Ecto neural progenitor cell (in vitro differentiated cells): ENCODE data around the gene RASGRF1.

ENCODE experiments used
- DNase-seq: peaks from one replicate; pipeline ENCODE4 v3.0.0-alpha.2; 2018; ENCODE audit warnings: low spot score

Gene RASGRF1

DNA sequence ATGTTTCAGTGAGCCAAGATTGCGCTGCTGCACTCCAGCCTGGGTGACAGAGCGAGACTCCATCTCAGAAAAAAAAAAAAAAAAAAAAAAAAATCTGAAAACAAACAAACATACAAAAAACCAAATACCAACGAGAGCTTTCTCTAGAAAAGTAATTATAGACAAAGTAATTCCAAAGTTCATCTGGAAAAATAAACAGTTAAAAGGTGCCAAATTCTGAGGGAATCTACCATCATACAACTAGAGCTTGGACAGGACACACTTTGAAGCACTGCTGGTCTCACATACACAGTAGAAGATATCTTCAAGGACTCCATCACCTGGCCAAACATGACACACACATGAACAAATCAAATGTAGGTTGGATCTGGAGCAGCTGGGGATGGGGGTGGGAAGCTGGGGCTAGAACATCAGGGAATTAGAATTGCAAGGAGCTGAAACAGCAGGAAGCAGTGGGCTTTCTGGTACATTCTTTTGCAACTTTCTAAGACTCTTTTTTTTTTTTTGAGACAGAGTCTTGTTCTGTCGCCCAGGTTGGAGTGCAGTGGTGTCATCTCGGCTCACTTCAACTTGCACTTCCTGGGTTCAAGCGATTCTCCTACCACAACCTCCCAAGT lies 104.6 kb downstream of the RASGRF1 start:
- DNase-seq: no peak

DNA sequence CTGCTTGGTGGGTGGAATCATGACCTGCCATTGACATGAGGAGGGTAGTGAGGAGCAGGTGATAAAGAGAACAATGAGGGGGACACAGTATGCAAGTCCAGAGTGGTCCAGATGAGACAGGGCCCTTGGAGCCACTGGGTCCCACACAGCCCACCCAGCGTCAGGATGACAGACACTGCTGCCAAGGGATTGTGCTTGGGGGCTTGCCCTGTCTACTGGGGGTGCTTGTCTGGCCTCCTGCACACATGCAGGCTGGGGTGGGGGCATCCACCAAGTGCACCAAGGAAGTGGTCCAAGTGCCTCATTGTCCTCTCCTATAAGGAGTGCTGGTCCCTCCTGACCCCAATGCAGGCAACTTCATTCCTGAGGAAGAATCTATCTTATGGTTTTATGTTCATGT lies 106.5 kb downstream of the RASGRF1 start:
- DNase-seq: no peak

DNA sequence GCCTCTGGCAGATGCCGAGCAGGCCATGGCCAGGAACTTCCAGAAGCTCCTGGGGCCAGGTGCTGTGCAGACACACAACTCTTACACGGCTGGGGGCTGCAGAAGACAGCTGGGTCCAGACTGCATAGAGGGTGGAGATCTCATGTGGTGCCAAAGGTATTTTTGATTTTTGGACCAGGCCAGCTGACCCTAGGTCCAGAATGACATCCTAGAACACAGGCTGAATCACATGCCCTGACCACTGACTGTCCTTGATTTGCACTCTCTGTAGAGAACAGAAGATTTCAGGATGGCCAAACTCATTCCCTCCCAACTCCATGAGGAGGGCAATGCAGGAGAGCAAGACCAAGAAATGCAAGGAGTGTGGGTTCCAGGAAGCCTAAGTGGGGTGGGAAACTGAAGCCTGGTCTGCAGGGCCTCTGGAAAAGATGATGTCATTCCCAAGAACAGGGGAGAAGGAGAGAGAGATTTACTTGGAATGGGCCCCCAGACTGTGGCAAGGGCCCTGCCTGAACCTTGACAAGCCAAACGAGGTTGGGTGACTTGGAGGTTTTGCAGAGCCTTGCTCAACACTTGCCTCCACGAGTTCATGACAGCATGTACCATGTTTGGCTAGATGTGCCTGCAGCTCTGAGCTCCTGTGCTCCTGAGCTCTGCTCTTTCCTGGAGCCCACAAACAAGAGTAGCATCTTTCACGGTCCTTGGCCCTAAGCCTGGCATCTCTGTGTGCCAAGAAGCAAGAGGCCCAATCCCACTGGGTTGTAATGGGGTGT lies 107.2 kb downstream of the RASGRF1 start:
- no peak for DNase-seq

DNA sequence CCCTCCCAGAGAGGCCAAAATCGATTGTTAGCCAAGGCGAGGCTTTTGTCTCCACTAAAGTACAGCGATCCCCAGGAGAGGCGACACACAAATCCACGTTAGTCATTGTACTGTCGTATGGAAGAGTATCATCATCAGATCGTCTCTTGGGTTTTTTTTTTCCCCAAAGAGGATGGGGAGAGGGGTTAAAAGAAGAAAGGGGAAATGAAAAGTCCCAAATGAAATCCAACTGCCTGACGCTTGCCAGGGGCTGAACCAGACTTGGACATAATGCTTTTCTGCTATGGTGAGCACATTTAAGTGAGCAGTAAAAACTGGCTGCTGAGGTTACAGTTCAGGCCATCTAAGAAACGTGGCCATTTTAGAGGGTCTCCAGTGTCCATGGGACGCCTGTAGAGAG lies 107.8 kb downstream of the RASGRF1 start:
- DNase-seq: no peak

DNA sequence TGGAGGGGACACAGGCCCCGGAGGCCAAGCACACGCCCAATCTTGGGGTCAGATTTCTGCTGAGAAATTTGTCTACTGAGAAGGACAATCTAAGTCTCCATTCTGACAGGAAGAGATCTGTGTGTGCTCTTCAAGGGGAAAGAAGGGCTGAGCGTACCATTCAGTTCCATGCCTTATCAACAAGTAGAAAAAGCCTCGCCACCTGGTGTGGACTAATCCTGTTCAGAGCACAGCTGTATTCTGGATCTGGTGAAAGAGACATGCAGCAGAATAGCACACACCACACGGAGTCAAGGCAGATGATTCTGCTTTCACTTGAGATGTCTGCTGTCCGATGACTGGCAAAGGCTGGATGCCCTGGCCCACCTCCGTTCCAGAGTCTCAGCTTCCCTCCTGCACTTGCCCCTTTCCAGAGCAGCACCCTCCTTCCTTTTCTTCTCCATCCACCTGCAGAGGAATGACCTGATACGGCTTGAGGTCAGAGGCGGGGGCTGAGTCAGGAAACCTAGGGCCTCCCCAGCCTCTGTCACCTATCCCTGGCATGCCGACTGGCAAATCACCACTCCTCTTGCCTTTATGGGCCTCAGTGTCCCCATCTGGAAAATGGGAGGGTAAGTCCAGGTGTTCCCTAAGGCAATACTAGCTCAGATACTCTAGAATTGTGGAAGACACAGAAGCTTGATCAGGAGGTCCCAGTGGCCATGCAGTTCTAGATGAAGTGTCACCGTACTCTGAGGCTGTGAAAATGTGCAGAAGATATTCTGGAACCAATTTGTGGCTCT lies 108.9 kb downstream of the RASGRF1 start:
- DNase-seq: no peak

DNA sequence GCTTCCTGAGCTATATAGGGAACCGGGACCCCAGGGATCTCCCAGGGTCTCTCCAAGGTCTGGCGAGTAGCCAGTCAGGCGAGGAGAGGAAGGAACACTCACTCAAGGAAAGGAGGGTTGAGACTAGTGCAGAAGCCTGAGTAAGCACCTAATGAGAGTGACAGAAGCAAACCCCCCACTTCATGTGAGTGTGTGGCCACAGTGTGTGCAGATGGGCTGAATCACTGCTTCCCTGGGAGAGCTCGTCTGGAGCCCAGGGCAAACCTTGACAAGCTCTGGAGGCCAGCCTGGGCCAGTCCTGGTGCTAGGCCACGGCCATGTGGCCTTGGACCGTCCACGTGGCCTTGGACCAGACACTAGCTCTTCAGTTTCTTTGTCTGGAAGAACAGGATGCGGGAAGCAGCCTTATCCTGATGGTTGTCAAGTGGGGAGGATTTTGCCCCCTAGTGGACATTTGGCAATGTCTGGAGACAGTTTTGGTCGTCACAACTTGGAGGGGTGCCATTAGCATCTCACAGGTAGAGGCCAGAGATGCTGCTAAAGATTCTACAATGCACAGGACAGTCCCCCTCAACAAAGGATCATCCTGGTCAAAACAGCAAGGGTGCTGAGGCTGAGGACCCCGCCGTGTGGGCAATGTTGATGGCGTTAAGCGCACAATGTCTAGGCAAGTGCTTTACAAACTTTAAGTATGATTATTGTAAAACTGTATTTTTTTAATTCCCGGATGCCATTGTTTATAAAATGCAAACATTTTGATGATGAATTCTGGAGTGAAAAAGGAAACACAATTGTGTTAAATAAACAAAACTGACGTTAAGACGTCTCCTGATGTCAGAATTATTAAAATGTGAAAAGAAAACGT lies 110.9 kb downstream of the RASGRF1 start:
- peak; percentile 73 for DNase-seq

DNA sequence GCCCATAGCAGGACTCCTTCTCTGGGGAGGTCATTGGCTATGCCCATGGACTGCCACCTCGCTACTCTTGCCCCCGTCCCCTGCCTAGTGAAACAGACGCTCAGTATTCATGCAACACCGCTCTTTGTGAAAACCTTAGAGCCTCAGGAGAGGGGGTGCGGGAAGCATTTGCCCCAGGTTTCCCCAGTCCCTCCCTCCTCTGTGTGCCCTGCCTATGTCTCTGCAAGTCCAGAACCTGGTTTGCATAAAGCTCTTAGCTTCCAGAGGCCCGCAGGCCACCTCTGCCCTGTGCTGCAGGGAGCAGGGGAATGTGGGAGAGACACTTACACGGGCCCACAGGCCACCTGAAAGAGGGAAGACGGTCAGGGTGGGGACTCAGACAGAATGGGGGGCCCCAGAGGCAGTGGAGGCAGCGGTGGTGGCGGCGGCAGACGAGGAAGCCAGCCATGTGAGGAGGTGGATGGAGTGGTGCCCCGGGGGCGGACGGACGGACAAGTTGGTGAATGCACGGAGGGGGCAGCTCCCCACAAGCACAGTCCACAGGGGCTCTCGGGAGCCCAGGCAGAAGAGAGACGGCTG lies 111.9 kb downstream of the RASGRF1 start:
- DNase-seq: no peak

DNA sequence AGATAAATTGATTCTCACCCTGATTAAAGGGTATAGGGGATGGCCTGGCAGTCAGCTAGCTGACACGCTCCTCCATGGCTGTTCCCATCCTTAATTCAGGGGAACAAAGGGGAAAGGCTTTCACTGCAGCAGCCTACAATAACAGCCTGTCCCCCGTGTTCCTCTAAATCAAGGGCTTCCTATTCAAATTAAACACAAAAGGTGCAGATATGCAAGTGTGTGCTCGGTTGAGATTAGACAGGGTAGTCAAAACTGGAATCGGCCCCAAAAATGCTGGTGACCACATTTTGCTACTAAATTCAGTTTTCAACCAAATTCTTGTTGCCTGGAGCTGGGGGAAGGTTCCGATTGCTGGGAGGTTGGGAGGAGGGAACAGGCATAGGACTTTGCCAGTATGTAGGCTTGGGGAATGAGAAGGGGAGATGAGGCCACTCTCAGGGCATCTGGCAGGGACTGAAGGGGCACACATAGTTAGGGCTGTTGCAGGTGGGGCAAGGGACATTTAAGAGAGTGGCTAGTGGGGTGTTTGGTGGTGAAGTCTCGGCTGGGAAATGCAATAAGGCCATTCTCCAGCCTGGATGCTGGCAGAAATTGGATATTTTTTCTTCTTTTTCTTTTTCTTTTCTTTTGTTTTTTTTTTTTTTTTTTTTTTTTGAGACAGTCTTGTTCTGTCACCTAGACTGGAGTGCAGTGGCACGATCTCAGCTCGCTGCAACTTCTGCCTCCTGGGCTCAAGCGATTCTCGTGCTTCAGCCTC lies 112.8 kb downstream of the RASGRF1 start:
- DNase-seq: no peak

DNA sequence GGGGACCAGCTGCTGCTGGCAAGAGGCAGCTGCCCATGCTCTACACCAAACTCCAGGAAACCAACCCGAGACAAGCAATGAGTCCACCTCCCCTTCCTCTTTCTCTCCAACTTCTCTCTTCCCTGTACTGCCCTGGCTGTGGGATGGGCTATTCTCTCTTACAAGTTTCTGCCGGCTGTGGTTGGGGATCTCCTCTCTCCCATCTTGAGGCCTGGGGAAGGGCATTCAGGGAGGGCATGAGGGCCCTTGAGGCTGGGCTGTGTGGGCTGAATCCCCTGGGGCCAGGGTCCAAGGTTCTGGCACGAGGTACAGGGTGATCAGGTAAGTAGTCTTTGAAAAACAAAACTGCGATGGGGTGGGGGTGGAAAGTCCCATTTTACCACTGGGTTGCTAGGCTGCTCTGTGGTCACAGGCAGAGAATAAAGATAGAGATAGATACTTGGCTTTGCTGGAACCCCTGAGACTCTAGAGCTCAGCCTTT lies 113.4 kb downstream of the RASGRF1 start:
- no peak for DNase-seq

DNA sequence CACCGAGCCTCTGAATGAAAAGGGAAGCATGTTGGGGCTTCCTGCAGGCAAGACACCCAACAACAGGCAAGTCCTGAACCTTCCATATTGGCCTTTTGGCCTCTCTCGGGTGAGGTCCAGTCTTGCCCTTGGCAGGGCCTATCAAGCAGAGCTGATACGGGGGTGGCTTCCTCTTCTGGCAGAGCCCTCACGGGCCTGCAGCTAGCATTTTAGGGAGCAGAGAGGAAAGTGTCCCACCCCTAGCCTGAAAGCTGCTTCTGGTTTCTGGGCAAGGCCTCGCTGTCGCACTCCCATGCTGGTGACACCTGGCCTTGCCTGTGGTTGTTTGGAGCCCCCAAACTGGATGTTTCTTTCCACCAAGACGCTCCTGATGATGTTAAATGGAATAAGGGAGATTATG lies 113.9 kb downstream of the RASGRF1 start:
- no peak for DNase-seq

DNA sequence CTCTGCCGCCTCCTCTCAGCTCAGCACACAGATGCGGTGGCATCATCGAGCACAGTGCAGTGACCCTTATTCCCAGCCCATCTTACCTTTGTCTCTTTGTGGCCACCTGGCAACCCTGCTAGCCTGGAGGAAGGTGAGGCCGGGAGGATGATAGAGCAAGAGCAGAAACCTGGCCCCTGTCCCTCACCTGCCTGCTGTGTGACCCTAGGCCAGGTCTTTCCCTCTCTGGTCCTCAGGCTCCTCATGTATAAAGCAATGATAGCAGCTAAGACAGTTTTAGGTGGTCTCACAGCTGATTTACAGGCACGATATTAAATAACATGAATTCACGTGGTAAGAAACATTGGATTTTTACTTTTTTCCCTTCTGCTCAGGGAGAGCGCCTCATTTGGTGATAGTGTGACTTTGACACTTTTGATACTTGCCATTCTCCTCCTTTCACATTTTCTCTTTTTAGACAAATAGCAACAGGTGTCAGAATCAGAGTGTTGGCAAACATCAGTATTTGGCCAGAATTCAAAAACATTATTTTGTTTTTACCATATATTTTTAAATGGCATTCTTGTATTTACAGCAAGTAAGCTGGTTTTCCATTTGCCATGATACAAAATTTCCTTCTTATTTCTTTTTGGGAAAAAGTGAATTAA lies 116.2 kb downstream of the RASGRF1 start:
- no peak for DNase-seq

DNA sequence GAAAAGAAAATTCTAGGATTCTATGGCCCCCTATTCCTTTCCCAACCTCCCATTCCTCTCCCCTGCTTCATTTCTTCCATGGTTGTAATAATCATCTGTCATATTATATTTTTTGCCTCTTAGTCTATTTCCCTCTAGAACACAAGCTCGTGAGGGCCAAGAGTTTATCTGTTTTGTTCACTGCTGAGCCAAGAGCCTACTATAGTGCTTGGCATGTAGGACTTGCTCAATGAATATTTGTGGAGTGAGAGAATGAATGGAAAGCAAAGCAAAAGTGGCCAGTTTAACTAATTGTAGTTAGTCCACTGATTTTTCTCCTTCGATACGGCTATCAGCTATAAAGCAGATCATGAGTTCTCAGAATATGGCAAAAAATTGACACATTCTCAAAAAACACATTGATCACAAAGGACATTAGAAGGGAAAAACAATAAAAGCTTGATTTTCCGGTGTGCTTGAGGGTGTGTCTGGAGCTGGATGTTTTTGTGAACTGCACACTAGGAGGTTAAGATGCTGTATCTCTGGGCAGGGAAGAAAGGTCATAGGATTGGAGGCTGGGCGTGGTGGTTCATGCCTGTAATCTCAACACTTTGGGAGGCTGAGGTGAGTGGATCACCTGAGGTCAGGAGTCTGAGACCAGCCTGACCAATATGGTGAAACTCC lies 120.8 kb downstream of the RASGRF1 start:
- DNase-seq: no peak

DNA sequence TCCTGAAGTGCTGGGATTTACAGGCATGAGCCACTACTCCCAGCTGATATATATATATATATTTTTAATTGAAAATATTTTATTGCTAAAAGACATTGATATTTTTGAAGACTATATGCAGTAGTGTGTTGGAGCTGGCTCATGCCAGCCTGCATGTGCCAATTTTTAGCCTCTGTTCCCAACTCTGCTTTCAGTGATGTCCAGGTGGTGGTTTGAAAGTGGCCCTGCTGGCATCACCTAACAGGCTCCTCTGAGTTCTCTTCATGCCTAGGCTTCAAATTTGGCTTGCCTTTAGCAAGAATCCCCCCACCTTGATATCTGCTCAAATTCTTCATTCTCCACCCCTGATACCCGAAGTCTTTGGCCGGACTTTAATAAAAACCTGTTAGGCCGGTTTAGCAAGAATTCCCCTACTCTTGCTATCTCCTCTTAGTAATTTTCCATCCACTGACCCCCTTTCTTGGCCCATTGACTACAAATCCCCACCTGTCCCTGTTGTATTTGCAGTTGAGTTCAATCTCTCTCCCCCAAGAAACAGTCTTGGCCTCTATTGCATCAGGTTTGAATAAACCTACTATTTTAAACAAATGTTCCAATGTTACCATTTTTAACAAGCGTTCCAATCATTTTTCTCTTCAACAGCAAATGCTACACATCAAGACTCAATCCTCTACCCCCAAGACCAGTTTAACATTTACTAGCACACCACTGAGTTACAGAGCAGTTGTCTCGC lies 121.9 kb downstream of the RASGRF1 start:
- DNase-seq: no peak

DNA sequence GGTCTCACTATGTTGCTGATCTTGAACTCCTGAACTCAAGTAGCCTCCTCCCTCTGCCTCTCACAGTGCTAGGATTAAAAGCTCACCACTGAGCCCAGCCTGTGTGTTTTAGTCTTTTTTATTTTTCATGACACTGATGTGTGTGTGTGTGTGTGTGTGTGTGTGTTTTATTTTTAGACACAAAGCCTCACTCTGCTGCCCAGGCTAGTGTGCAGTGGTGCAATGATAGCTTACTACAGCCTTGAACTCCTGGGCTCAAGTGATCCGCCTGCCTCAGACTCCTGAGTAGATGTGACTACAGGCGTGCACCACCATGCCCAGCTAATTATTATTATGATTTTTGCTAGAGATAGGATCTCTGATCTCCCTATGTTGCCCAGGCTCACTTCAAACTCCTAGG lies 122.5 kb downstream of the RASGRF1 start:
- no peak for DNase-seq

DNA sequence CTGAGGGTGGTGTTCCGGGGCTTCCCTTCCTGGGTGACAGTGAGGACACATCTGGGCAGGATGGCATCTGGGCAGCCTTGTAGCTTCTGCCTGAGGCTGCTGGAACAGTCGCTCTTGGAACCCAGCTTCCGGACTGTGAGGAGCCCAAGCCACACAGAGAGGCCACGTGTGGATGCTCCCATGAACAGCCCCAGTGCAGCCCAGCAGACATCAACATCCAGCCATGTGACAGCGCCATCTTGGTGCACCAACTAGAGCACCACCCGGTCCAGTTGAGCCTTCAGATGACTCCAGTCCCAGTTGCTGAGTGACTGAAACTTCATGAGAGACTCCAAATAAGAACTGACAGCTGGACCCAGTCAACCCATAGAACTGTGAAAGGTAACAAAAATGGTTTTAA lies 130.3 kb downstream of the RASGRF1 start:
- no peak for DNase-seq

DNA sequence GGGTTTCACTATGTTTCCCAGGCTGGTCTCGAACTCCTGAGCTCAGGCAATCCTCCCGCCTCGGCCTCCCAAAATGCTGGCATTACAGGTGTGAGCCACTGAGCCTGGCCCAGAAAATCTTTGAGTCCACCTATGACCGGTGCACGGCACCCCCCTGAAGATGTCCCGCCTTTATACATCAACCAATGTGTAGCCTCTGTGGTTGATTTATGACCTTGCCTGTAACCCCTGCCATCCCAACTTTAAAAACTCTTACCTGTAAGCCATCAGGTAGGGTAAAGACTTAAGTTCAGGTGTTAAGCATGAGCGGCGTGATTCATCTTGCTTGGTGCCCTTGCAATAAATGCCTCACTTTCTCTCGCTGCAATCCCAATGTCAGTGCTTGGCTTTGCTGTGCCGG lies 131.2 kb downstream of the RASGRF1 start:
- no peak for DNase-seq

DNA sequence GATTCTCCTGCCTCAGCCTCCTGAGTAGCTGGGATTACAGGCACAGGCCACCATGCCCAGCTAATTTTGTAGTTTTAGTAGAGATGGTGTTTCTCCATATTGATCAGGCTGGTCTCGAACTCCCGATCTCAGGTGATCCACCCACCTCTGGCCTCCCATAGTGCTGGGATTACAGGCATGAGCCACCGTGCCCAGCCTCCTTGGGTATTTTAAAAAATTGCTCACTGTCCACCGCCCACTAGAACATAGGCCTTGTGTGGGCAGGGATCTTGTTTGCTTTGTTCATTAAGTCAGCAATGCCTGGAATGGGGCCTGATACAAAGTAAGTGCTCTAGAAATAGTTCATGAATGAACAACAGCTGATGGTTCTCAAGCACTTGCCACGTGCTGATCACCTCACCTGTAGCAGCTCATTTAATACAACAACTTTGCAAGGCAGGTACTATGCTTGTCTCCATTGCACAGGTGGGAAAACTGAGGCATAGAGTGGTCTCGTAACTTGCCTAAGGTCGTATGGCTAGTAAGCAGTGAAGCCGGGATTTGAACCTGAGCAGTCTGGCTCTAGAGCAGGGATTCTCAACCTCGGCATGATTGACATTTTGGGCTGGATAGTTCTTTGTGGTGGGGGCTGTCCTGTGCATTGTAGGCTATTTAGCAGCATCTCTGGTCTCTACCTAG lies 133.0 kb downstream of the RASGRF1 start:
- DNase-seq: no peak

DNA sequence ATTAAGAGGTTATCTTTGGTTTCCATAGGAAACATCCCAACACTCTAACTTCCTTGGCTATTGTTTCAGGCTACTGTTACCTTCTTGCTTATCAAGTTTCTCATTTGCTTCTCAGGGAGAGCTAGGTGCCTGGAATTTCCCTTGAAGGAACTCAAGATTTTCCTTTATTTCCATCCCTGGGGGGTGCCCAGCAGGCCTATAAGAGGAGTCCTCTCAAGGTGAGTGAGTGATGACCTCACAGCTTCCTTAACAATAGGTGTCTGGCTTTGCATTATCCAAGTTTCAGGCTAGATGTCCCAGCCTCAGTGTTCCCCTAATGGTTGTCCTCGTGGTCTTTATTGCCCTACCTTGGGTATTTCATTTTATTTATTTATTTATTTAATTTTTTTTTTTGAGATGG lies 133.6 kb downstream of the RASGRF1 start:
- DNase-seq: no peak

DNA sequence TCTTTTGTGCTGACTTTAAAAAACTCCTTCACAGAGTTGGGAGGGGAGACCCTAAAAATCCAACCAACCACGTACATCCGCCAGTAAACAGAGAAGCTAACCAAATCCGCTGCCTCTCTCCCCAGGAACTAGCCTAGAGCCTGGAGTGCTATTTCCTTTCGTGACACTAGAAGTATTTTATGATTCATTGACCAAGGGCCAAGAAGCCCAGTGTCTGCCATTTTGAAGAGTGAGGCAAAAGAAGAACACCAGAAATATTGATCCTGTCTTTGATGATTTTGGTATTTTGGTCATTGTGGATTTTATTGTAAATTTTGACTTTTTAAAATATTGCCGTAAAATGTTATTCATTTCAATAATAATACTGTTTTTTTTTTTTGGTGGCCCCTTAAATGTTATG lies 135.2 kb downstream of the RASGRF1 start:
- DNase-seq: no peak
